AG04450 (cell line): Measurements from ENCODE around the gene PANX2. TPM values are rescaled to one million over a fixed set of nuclear protein-coding genes. Genes with fewer than 3 reads are reported as not detected.

Experiments
- CTCF ChIA-PET: fragments of 300-600, 350-600 bp; formaldehyde crosslinking; extraction: SDS; loops from one replicate; lab custom pipeline; 2022; ENCODE audit warnings: antibody characterized with exemption, inconsistent platforms; lab: Charles Lee
- POLR2A ChIA-PET: fragments of 350-600 bp; formaldehyde crosslinking; extraction: SDS; loops from one replicate; lab custom pipeline; 2021; ENCODE audit warnings: antibody characterized with exemption, inconsistent platforms; lab: Yijun Ruan, JAX
- DNase-seq: peaks from one replicate; pipeline ENCODE4 v3.0.0-alpha.2; 2011; ENCODE audit warnings: low read depth, low spot score
- H3K27ac ChIP-seq: one replicate; pipeline ENCODE4 v1.5.1; 2012; ENCODE audit warnings: low read depth, low read length, control low read depth
- H3K27me3 ChIP-seq: one replicate; pipeline ENCODE4 v1.6.0; 2012; ENCODE audit warnings: low read length; ENCODE audit not compliant: control insufficient read depth, insufficient read depth
- H3K4me3 ChIP-seq: 2 replicates; pipeline ENCODE4 v1.5.1; 2011; ENCODE audit warnings: mild to moderate bottlenecking, low read depth, low read length, control low read depth
- H3K9me3 ChIP-seq: 2 replicates; pipeline ENCODE4 v1.5.1; 2012; ENCODE audit warnings: low read length; ENCODE audit not compliant: control insufficient read depth, insufficient read depth
- polyA plus RNA-seq: library from polyadenylated mRNA; depleted of rRNA; stranded (reverse); fragments of >200 nt; gene quantifications from 2 replicates; pipeline ENCODE4 v1.2.3, GENCODE V29; 2011
- TF ChIP-seq, protein P1 (sequence below): IDR thresholded peaks from 2 replicates; pipeline ENCODE4 v1.5.1; 2011; ENCODE audit warnings: low read depth, low read length, control low read depth, inconsistent platforms

PANX2 gene
- polyA plus RNA-seq, 1 experiment = 0.93 TPM

DNA sequence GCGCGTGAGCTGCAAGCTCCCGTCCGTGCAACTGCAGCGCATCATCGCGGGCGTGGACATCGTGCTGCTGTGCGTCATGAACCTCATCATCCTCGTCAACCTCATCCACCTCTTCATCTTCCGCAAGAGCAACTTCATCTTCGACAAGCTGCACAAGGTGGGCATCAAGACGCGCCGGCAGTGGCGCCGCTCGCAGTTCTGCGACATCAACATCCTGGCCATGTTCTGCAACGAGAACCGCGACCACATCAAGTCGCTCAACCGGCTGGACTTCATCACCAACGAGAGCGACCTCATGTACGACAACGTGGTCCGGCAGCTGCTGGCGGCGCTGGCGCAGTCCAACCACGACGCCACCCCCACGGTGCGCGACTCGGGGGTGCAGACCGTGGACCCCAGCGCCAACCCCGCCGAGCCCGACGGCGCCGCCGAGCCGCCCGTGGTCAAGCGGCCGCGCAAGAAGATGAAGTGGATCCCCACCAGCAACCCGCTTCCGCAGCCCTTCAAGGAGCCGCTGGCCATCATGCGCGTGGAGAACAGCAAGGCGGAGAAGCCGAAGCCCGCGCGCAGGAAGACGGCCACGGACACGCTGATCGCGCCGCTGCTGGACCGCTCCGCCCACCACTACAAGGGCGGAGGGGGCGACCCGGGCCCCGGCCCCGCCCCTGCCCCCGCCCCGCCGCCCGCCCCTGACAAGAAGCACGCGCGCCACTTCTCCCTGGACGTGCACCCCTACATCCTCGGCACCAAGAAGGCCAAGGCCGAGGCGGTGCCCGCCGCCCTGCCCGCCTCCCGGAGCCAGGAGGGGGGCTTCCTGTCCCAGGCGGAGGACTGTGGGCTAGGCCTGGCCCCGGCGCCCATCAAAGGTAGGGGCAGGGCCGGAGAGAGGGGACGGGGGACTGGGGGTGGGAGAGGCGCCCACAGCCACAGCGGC is 7.3 kb downstream of the PANX2 start:
- no peaks in the 10 kb centered on the region for H3K27me3 ChIP-seq
- TF ChIP-seq, protein P1, sequence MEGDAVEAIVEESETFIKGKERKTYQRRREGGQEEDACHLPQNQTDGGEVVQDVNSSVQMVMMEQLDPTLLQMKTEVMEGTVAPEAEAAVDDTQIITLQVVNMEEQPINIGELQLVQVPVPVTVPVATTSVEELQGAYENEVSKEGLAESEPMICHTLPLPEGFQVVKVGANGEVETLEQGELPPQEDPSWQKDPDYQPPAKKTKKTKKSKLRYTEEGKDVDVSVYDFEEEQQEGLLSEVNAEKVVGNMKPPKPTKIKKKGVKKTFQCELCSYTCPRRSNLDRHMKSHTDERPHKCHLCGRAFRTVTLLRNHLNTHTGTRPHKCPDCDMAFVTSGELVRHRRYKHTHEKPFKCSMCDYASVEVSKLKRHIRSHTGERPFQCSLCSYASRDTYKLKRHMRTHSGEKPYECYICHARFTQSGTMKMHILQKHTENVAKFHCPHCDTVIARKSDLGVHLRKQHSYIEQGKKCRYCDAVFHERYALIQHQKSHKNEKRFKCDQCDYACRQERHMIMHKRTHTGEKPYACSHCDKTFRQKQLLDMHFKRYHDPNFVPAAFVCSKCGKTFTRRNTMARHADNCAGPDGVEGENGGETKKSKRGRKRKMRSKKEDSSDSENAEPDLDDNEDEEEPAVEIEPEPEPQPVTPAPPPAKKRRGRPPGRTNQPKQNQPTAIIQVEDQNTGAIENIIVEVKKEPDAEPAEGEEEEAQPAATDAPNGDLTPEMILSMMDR = no peak
- no peak overlapping the region for H3K4me3 ChIP-seq
- H3K9me3 ChIP-seq = peaks cover 13% of the 10 kb centered on the region; the same call in 1 of the 2 replicates
- ChIA-PET CTCF (no interaction called here), POLR2A (no interaction called here)
- DNase-seq = no peak
- H3K27ac ChIP-seq = no peak overlapping the region

DNA sequence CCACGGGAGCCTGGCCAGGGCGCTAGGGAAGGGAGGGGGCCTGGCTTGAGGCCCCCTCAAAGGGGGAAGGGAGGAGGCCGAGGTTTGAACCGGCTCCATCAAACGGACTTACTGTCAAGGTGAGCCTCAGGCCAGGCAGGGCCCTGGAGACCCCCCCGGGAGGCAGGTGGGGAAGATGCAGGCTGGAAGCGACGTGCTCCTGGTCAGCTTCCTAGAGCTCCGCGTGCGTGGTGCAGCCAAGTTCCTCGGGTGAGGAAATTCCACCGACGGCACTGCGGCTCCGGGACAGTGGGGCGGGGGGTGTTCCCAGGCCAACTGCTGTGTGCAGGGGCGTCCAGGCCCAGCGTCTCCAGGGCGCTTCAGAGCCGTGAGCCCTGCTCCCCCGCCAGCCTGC is 7.9 kb downstream of the PANX2 start:
- DNase-seq = no peak
- Histone ChIP-seq H3K9me3 (peaks cover 13% of the 10 kb centered on the region; the same call in 1 of the 2 replicates), H3K27me3 (no peaks in the 10 kb centered on the region), H3K4me3 (no peak overlapping the region), H3K27ac (no peak overlapping the region)
- TF ChIP-seq, protein P1 = no peak
- ChIA-PET POLR2A (no interaction called here), CTCF (no interaction called here)

DNA sequence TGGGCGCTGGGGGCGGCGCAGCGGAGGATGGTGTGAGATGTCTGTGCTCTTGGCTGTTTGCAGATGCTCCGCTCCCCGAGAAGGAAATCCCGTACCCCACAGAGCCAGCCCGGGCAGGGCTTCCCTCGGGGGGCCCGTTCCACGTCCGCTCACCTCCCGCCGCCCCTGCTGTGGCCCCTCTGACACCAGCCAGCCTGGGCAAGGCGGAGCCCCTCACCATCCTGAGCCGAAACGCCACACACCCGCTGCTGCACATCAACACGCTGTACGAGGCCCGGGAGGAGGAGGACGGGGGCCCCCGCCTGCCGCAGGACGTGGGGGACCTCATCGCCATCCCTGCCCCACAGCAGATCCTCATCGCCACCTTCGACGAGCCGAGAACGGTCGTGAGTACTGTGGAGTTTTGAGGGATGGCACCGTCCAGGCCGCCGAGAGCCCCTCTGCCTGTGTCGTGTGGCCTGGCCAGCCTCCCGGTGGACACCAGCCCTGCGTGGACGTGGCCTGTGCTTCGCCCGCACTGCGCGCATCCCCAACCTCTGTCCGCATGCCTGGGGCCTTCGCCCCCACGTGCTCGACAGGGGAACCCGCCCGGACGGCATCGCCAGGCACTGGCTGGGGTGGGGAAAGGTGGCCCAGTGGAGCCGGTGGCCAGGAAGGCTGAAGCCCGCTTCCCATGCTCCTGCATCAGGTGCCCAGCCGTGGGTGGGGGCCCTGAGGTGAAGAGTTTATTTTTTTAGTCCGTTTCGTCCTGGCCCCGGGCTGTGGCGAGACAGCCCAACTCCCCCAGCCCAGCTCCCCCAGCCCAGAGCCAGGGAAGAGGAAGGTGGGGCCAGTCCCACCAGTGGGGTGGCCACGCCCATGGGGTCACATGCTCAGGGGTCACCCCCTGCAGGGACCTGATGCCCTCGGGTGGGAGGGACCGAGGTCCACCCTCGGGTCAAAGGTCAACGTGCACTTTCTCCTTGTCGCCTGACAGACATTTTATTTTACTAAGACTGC is 8.6 kb downstream of the PANX2 start:
- peaks cover 13% of the 10 kb centered on the region; the same call in 1 of the 2 replicates for H3K9me3 ChIP-seq
- no peak for DNase-seq
- TF ChIP-seq, protein P1 = no peak
- H3K27ac ChIP-seq = no peak overlapping the region
- no peak overlapping the region for H3K4me3 ChIP-seq
- CTCF ChIA-PET = no interaction called here
- POLR2A ChIA-PET = no interaction called here
- H3K27me3 ChIP-seq = no peaks in the 10 kb centered on the region

DNA sequence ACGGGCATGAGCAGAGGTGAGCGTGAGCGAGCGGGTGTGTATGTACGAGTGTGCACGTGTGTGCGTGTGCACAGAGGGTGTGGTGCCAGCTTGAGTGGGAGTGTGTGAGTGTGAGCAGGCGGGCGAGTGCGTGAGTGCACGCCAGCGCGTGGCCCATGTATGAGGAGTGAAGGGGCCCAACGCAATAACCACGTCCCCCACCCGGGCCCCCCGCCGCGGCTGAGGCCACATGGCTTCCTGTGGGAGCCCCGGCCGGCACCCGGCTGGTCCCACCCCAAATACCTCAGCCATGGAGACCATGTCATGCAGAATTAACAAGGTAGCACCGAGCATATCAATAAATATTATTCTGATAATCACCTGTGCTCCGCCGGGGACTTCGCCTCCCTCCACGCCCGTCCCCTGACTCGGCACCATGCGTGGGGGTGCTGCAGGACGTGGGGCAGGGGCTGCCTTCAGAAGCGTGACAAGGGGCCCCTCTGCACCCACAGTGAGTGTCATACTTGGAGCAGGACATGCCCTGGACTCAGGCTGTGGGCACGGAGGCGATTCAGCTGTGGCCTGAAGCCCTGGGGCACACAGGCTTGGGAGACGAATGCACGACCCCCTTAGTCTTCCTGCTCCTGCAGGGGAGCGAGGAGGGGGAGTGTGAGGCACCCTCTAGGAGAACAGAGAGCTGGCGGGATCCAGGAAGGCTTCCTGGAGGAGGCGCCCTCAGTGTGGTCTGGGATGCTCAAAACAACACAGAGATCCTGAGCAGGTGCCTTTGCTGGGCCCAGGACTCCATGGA is 9.6 kb downstream of the PANX2 start:
- TF ChIP-seq, protein P1 = no peak
- H3K27ac ChIP-seq = no peak overlapping the region
- POLR2A ChIA-PET = no interaction called here
- no peak for DNase-seq
- peaks cover 13% of the 10 kb centered on the region; the same call in 1 of the 2 replicates for H3K9me3 ChIP-seq
- no peak overlapping the region for H3K4me3 ChIP-seq
- no peaks in the 10 kb centered on the region for H3K27me3 ChIP-seq
- CTCF ChIA-PET = no interaction called here
